OCI-LY1 (cell line): ENCODE data around the gene PRR11.
A peak's percentile ranks its signal among the peaks of the same experiment; 100 is the strongest.

Source experiments
- H2AFZ ChIP-seq: fragments of 200-600 bp; sonication (generic), shearing (Covaris generic); 2 replicates; pipeline ENCODE4 v1.6.0; 2014; ENCODE audit warnings: antibody characterized with exemption, mild to moderate bottlenecking, low read length
- H3F3A ChIP-seq: fragments of 200-600 bp; sonication (generic), shearing (Covaris generic); 2 replicates; pipeline ENCODE4 v1.6.0; 2014; ENCODE audit warnings: mild to moderate bottlenecking, antibody characterized with exemption, low read length, moderate library complexity; ENCODE audit not compliant: insufficient read depth
- H3K27ac ChIP-seq: fragments of 200-600 bp; sonication (generic); 2 replicates; pipeline ENCODE4 v1.5.1; 2014; ENCODE audit warnings: low read length, mixed run types, mild to moderate bottlenecking, low read depth; ENCODE audit not compliant: poor library complexity, severe bottlenecking
- H3K27me3 ChIP-seq: fragments of 200-600 bp; sonication (generic); 2 replicates; pipeline ENCODE4 v1.6.0; 2014; ENCODE audit warnings: antibody characterized with exemption, mild to moderate bottlenecking, low read length, moderate library complexity; ENCODE audit not compliant: insufficient read depth
- H3K36me3 ChIP-seq: fragments of 200-600 bp; sonication (generic); 2 replicates; pipeline ENCODE4 v1.6.1; 2014; ENCODE audit warnings: mild to moderate bottlenecking, antibody characterized with exemption, low read length, moderate library complexity, mixed read lengths; ENCODE audit not compliant: insufficient read depth
- H3K4me1 ChIP-seq: fragments of 200-600 bp; sonication (generic); 2 replicates; pipeline ENCODE4 v1.5.1; 2014; ENCODE audit warnings: mild to moderate bottlenecking, low read length, moderate library complexity; ENCODE audit not compliant: insufficient read depth, severe bottlenecking
- H3K4me2 ChIP-seq: fragments of 200-600 bp; sonication (generic), shearing (Covaris generic); 2 replicates; pipeline ENCODE4 v1.6.1; 2014; ENCODE audit warnings: low read length
- H3K4me3 ChIP-seq: fragments of 200-600 bp; sonication (generic); 2 replicates; pipeline ENCODE4 v1.5.1; 2014; ENCODE audit warnings: low read length, low read depth, mild to moderate bottlenecking, mixed read lengths; ENCODE audit not compliant: poor library complexity, severe bottlenecking
- H3K79me2 ChIP-seq: fragments of 200-600 bp; shearing (Covaris generic); 2 replicates; pipeline ENCODE4 v1.6.1; 2016; ENCODE audit warnings: mixed run types, low read length, mixed read lengths; ENCODE audit not compliant: insufficient read depth
- H3K9ac ChIP-seq: fragments of 200-600 bp; sonication (generic), shearing (Covaris generic); 2 replicates; pipeline ENCODE4 v1.6.1; 2014; ENCODE audit warnings: mild to moderate bottlenecking, low read length, mixed read lengths
- H3K9me2 ChIP-seq: fragments of 200-600 bp; sonication (generic), shearing (Covaris generic); 2 replicates; pipeline ENCODE4 v1.6.1; 2014; ENCODE audit warnings: low read depth, mild to moderate bottlenecking, low read length, mixed read lengths
- H3K9me3 ChIP-seq: fragments of 200-600 bp; shearing (Covaris generic); 2 replicates; pipeline ENCODE4 v1.6.1; 2014; ENCODE audit warnings: low read length, mixed read lengths
- H4K20me1 ChIP-seq: fragments of 200-600 bp; sonication (generic), shearing (Covaris generic); 2 replicates; pipeline ENCODE4 v1.6.0; 2016; ENCODE audit warnings: mild to moderate bottlenecking, low read length; ENCODE audit not compliant: insufficient read depth
- CTCF ChIP-seq: fragments of 200-600 bp; sonication (generic), shearing (Covaris generic); IDR thresholded peaks from 2 replicates; pipeline ENCODE4 v1.5.1; 2017; ENCODE audit warnings: mild to moderate bottlenecking, antibody characterized with exemption, low read length, moderate library complexity, mixed read lengths
- EZH2 ChIP-seq: fragments of 200-600 bp; sonication (generic), shearing (Covaris generic); IDR thresholded peaks from 2 replicates; pipeline ENCODE4 v1.8.0; 2017; ENCODE audit warnings: borderline replicate concordance, mixed run types, mild to moderate bottlenecking, antibody characterized with exemption, low read length, moderate library complexity, mixed read lengths

Gene PRR11

GRCh38 chr17:59151006-59151405 lies 4.5 kb upstream of the PRR11 start:
- Histone ChIP-seq H2AFZ (no peak overlapping the region), H3K9me2 (no peaks in the 10 kb centered on the region), H3F3A (no peaks in the 10 kb centered on the region), H3K27me3 (no peaks in the 10 kb centered on the region), H3K4me3 (peak overlapping the region; percentile 100), H3K36me3 (peaks cover 29% of the 10 kb centered on the region), H3K4me2 (peak overlapping the region; percentile 69; the same call in 1 of the 2 replicates), H3K9ac (no peak overlapping the region; the same call in 1 of the 2 replicates), H3K27ac (no peak overlapping the region), H3K79me2 (peaks cover 88% of the 10 kb centered on the region), H4K20me1 (no peaks in the 10 kb centered on the region), H3K4me1 (peaks cover 40% of the 10 kb centered on the region), H3K9me3 (no peaks in the 10 kb centered on the region)
- TF ChIP-seq CTCF (no peak), EZH2 (no peak)

- Histone ChIP-seq H3K9ac (peak overlapping the region; percentile 100; the same call in 1 of the 2 replicates), H3K27me3 (no peaks in the 10 kb centered on the region), H3K9me2 (no peaks in the 10 kb centered on the region), H3K4me2 (peak overlapping the region; percentile 69), H4K20me1 (no peaks in the 10 kb centered on the region), H3K36me3 (peaks cover 31% of the 10 kb centered on the region), H3K79me2 (peaks cover 88% of the 10 kb centered on the region), H2AFZ (no peak overlapping the region), H3K4me1 (peaks cover 43% of the 10 kb centered on the region), H3F3A (no peaks in the 10 kb centered on the region), H3K9me3 (no peaks in the 10 kb centered on the region), H3K27ac (peak overlapping the region; percentile 7), H3K4me3 (peak overlapping the region; percentile 100)
- TF ChIP-seq CTCF = no peak
- TF ChIP-seq EZH2 = no peak
Measured at GRCh38 chr17:59151591-59151990, 4.0 kb upstream of the PRR11 start.

GRCh38 chr17:59152925-59153324 lies 2.6 kb upstream of the PRR11 start:
- peaks cover 88% of the 10 kb centered on the region for H3K79me2 ChIP-seq
- TF ChIP-seq CTCF = no peak
- no peak for TF ChIP-seq EZH2
- peak overlapping the region; percentile 100 for H3K4me3 ChIP-seq
- H3K4me2 ChIP-seq = peak overlapping the region; percentile 69
- H3F3A ChIP-seq = no peaks in the 10 kb centered on the region
- H3K4me1 ChIP-seq = peaks cover 57% of the 10 kb centered on the region
- H3K27me3 ChIP-seq = no peaks in the 10 kb centered on the region
- no peaks in the 10 kb centered on the region for H4K20me1 ChIP-seq
- peaks cover 40% of the 10 kb centered on the region for H3K36me3 ChIP-seq
- H3K9ac ChIP-seq = peak overlapping the region; percentile 100
- H3K9me2 ChIP-seq = no peaks in the 10 kb centered on the region
- H2AFZ ChIP-seq = no peak overlapping the region
- H3K9me3 ChIP-seq = no peaks in the 10 kb centered on the region
- peak overlapping the region; percentile 5 for H3K27ac ChIP-seq
